22Rv1 (cell line): Measurements from ENCODE around the gene CACNA1C.

ENCODE experiments used
- CTCF ChIP-seq: fragments of 450-650 bp; IDR thresholded peaks from 2 replicates; pipeline ENCODE4 v1.5.1; 2017; ENCODE audit warnings: mild to moderate bottlenecking
- ZFX ChIP-seq: fragments of 450-650 bp; IDR thresholded peaks from 2 replicates; pipeline ENCODE4 v1.6.1; 2017; ENCODE audit warnings: antibody characterized with exemption, borderline replicate concordance

DNA sequence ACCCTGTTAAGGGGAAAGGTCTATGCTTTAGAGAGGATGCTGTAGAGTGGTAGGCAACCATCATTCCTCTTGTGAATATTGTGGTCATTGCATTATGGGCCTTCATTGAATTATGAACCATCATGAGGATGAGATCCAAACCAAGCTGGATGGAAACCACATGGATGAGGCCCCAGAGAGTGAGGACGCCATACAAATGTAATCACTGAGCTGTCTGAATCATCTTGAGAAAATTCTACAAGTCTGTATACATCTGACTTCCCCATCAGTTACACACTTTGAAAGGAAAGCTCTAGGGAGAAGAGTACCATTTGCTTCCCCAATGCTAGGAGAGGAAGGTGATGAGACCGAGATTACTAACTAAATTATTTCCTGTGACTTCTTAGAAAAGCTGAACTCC is 172.9 kb downstream of the CACNA1C start:
- TF ChIP-seq CTCF (no peak), ZFX (no peak)
